ENCODE data around the gene PABPN1L. TPM values are rescaled to one million over a fixed set of nuclear protein-coding genes. Genes with fewer than 3 reads are reported as not detected.

The PABPN1L gene
- total RNA-seq, 1 experiment from 2014 or later = not detected

GRCh38 chr16:88888057-88888456, 21.6 kb upstream of the PABPN1L start:
- H3K27ac ChIP-seq (ENCODE audit: insufficient read length, low read depth, low read length) = no peak overlapping the region

More at GRCh38 chr16:88888057-88888456, 21.6 kb upstream of the PABPN1L start:
- no peak overlapping the region for H2AK5ac ChIP-seq (ENCODE audit: insufficient read length, low read length)
- no peak overlapping the region for H2BK5ac ChIP-seq (ENCODE audit: insufficient read length, low read length)
- no peak for DNase-seq
- H2AFZ ChIP-seq (ENCODE audit: low read length) = no peak overlapping the region
- no peaks in the 10 kb centered on the region for H4K20me1 ChIP-seq (ENCODE audit: control insufficient read depth, insufficient read depth, insufficient read length)
- H3T11ph ChIP-seq (ENCODE audit: low read length) = no peak overlapping the region
- H3K4me1 ChIP-seq (ENCODE audit: insufficient read depth, low read length) = no peaks in the 10 kb centered on the region
- no peak overlapping the region for H3K18ac ChIP-seq (ENCODE audit: insufficient read length, low read depth, low read length)
- no peaks in the 10 kb centered on the region for H3K27me3 ChIP-seq (ENCODE audit: insufficient read depth, low read length)
- no peaks in the 10 kb centered on the region for H3K23me2 ChIP-seq (ENCODE audit: insufficient read length, low read depth, low read length, poor library complexity, severe bottlenecking)
- H2BK20ac ChIP-seq (ENCODE audit: low read depth, low read length, poor library complexity, severe bottlenecking) = no peak overlapping the region
- no peak for TF ChIP-seq CTCF (conservative IDR thresholded peaks at IDR 0.05)
- no peak overlapping the region for H2BK15ac ChIP-seq (ENCODE audit: low read depth, low read length)
- no peak overlapping the region for H4K5ac ChIP-seq (ENCODE audit: insufficient read length, low read depth, low read length)
- no peak overlapping the region for H3K4me2 ChIP-seq (ENCODE audit: insufficient read depth, insufficient read length, low read length)
- peaks cover 0 to 8% of the 10 kb centered on the region in 2 experiments; a peak in 4 of 5 replicates for H3K9me3 Mint-ChIP-seq
- no peak overlapping the region for H2BK120ac ChIP-seq (ENCODE audit: low read depth, low read length, poor library complexity, severe bottlenecking)
- no peak overlapping the region for H3K4me3 Mint-ChIP-seq
- H3K56ac ChIP-seq (ENCODE audit: insufficient read length, low read depth, low read length) = no peak overlapping the region
- no peaks in the 10 kb centered on the region for H3K36me3 Mint-ChIP-seq (ENCODE audit: insufficient read depth in 1 of 3, low read depth in 3 of 3)
- H3K4me1 Mint-ChIP-seq = no peaks in the 10 kb centered on the region
- H4K91ac ChIP-seq (ENCODE audit: insufficient read length, low read depth, low read length) = no peak overlapping the region
- no peak overlapping the region for H2BK12ac ChIP-seq (ENCODE audit: insufficient read length, low read depth, low read length)
- H3K9me3 ChIP-seq (ENCODE audit: control insufficient read depth, low read depth, low read length) = no peaks in the 10 kb centered on the region
- no peak overlapping the region for H3K9ac ChIP-seq (ENCODE audit: extremely low read depth, insufficient read length, low read length)
- no peaks in the 10 kb centered on the region for H3K79me1 ChIP-seq (ENCODE audit: insufficient read depth, low read depth, low read length, poor library complexity, severe bottlenecking)
- peaks cover 11% of the 10 kb centered on the region for H3K27me3 Mint-ChIP-seq (ENCODE audit: low read depth)
- H3K79me2 ChIP-seq (ENCODE audit: insufficient read depth, low read length) = no peaks in the 10 kb centered on the region
- peak overlapping the region in 2 of 3 experiments; percentile 77 to 89; a peak in 2 of 7 replicates for H3K27ac Mint-ChIP-seq
- no peak overlapping the region for H3K4ac ChIP-seq (ENCODE audit: low read depth, low read length)
- H3K14ac ChIP-seq (ENCODE audit: insufficient read depth, low read length) = no peak overlapping the region
- H3K23ac ChIP-seq (ENCODE audit: insufficient read length, low read depth, low read length) = no peak overlapping the region
- no peak overlapping the region for H4K8ac ChIP-seq (replicated peaks; ENCODE audit: insufficient read length, low read depth, low read length)
- WGBS (ENCODE audit: extremely low coverage, insufficient read length, low lambda C conversion rate) = no CpG with 5 or more reads among the region's 14 CpGs
